GM19463 (cell line): Measurements from ENCODE around the gene PIK3AP1.
A peak's percentile ranks its signal among the peaks of the same experiment; 100 is the strongest.
"Not testable (repeated sequence)": the region's sequence is repeated elsewhere in the genome, so short reads cannot be mapped to it uniquely, and the experiment has no call there.

Experiments used
- ATAC-seq: cut with Tn5 transposase; IDR thresholded peaks from one replicate; pipeline ENCODE4 v1.9.1; 2021; ENCODE audit warnings: mild to moderate bottlenecking, moderate library complexity; ENCODE audit not compliant: unreplicated experiment

PIK3AP1 gene, protein sequence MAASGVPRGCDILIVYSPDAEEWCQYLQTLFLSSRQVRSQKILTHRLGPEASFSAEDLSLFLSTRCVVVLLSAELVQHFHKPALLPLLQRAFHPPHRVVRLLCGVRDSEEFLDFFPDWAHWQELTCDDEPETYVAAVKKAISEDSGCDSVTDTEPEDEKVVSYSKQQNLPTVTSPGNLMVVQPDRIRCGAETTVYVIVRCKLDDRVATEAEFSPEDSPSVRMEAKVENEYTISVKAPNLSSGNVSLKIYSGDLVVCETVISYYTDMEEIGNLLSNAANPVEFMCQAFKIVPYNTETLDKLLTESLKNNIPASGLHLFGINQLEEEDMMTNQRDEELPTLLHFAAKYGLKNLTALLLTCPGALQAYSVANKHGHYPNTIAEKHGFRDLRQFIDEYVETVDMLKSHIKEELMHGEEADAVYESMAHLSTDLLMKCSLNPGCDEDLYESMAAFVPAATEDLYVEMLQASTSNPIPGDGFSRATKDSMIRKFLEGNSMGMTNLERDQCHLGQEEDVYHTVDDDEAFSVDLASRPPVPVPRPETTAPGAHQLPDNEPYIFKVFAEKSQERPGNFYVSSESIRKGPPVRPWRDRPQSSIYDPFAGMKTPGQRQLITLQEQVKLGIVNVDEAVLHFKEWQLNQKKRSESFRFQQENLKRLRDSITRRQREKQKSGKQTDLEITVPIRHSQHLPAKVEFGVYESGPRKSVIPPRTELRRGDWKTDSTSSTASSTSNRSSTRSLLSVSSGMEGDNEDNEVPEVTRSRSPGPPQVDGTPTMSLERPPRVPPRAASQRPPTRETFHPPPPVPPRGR

DNA sequence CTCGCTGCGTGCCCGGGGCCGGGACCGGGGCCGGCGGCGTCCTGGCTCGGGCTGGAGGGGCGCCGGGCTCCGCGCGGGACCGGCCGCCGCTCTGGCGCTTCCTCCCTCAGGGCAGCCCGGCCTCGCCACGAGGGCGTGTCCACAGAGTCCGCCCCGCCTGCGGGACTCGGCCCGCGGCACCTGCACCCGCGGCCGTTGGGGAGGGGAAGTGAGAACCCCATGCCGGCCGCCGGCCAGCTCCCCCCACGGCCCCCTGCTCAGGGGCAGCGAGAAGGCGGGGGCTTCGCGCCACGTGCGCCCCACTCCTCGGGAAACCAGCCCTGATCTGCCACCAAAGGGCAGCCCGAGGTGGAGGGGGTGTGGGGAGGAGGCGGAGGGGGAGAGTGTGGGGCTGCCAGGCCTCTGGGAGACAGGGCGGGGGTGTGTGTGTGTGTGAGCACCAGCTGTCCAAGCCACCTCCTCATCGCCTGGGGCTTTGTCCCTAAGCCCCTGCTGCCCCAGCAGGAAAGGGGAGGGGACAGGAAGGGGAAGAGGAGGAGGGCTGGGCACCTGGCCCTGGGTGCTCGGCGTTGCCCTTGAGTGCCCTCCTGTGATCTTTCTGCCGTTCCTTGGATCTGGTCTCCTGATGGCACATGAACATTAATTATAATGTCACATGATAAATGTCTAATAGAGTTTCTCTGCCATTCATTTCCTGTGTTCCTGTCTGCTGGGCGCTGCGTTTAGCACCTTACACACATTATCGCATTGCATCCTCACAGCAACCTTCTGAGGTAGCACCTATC is at the start of gene PIK3AP1:
Gene PIK3AP1 (minus strand): TSS at position 93 of the 785 bp plus-strand sequence. CDS start 120 bp downstream, outside the sequence.
- ATAC-seq, result peak; percentile 76

DNA sequence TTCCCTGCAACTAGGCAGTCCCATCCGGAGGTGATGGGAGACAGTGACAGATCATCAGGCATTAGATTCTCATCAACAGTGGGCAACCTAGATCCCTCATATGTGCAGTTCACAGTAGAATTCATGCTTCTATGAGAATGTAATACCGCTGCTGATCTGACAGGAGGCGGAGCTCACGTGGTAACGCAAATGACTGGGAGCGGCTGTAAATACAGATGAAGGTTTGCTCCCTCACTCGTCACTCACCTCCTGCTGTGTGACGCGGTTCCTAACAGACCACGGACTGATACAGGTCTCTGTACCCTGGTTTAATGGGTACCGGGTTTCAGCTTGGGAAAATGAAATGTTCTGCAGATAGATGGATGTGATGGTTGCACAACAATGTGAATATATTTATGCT is 47.8 kb upstream of the PIK3AP1 start:
- no peak for ATAC-seq

DNA sequence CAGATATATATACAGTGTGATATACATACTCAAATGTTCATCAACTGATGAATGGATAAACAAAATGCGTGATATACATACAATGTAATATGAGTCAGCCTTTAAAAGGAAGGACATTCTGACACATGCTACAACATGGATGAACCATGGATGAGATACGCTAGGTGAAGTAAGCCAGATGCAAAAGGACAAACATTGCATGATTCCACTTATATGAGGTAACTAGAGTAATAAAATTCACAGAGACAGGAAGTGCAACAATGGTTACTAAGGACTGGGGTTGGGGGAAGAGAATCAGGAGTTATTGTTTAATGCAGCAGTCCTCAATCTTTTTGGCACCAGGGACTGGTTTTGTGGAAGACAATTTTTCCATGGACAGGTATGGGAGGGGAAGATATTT is 47.3 kb upstream of the PIK3AP1 start:
- no peak for ATAC-seq

DNA sequence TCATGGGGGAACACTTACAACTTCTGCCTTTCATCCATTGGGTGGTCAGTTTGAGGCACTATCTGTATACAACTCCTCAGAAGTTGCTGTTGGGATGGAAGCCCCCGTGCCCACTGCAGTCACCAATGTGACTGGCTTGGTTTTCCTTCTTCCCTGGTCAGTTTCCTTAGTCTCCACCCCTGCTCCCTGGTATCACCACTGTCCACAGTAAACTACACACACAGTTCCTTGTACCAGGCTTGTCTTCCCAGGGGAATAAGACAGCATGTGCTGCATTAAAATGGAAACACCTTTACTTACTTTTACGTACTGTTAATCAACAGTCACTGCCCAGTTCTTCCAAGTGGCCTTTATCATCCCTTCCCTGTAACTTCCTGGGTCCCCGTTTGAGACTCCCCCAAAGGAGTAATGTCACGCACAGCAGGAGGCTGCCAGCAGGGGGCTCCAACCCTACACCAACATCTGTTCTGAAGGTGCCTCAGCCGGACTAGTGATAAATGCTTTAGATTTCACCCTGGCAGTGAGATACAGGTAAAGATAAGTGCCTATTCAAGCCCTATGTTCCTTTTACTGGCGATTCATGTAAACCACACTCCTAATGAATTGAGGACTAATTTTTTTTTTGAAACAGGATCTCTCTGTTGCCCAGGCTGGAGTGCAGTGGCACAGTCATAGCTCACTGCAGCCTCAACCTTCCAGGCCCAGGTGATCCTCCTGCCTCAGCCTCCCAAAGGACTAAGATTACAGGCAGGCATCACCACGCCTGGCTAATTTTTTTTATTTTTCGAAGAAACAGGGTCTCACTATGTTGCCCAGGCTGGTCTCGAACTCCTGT is 45.3 kb upstream of the PIK3AP1 start:
- no peak for ATAC-seq

DNA sequence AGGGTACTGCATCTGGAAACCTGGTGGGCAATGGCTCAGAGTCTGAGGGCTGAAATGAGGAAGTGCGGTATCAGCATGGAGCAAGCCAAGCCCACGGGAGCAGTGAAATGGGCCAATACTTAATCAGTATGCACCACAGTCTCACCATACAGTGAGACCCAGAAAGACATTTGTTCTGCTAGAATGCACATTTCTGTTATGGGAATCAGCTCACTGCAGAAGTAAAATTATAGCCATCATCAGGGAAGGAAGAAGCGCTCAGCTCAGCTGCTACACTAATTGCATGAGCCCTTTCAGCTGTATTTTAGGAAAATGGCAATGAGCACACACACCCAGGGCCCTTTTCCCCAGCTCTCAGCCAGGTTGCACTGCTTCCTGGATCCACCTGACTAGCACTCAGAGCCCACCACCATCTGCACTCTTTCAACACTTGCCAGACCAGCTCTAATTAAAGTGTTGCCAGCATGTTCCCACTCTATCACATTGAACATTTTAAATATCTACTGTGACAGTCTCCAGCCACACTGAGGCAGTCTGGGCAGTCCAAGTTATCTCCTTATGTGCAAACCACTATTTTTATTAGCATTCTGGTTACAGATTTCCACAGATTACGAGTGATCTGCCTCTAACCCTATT is 44.2 kb upstream of the PIK3AP1 start:
- ATAC-seq, result no peak

DNA sequence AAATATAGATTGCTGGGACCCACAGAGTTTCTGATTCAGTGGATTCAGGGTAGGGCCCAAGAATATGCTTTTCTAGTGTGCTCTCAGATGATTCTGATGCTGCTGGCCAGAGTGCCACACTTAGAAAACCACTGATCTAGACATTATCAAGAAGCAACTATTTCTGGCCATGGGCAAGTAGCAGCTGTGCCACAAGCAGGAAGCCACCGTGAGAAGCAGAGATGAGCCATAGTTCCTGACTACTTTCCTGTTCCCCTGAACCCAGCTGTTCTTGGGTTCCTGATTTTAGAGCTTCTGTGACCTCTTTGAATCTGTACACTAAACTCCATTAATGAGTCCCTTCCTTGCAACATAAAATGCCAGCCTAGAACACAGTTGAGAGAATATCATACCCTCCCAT is 38.1 kb upstream of the PIK3AP1 start:
- ATAC-seq, result peak; percentile 92

DNA sequence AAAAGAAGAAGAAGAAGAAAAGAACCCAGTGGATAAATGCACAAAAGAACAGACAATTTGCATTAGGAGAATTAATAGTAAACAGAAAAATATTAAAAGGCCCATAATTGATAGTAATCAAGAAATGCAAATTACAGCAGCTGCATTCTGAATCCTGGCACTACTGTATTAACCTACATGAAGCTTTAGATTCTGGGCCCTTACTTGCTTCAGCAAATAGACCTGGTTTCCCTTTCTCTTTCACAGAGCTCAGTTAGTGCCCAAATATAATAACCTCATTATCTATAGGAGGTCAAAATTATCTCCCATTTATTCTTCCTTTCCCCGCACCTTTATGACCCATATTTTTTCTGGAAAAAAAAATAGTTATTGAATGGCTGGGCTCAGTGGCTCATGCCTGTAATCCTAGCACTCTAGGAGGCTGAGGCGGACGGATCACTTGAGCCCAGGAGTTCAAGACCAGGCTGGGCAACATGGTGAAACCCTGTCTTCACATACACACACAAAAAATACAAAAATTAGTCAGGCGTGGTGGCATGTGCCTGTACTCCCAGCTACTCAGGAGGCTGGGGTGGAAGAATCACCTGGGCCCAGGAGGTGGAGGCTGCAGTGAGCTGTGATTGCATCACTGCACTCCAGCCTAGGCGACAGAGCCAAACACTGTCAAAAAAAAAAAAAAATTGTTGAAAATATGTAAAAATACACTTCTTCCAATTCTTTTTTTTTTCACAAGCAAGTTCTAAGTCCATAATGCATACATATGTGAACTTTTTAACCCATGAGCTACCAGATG is 36.0 kb upstream of the PIK3AP1 start:
- no peak for ATAC-seq

DNA sequence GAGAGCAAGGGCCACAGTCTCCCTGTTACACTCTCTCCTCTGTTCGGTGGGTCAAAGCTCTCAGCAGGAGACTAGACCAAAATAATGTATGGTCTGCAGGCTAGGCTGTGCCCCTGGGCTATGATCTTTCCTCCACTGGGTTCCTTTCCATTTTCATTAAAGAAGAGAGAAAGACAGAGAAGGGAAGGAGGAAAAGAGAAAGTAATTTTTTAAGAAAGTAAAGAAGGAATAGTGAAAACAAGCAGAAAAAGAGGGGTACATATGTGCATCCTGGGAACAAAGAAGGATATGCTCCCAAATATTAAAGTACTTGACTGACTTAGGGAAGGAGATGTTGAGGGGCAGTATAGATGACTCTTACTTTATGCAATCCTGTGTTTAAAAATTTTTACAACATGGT is 33.6 kb upstream of the PIK3AP1 start:
- ATAC-seq, result no peak

DNA sequence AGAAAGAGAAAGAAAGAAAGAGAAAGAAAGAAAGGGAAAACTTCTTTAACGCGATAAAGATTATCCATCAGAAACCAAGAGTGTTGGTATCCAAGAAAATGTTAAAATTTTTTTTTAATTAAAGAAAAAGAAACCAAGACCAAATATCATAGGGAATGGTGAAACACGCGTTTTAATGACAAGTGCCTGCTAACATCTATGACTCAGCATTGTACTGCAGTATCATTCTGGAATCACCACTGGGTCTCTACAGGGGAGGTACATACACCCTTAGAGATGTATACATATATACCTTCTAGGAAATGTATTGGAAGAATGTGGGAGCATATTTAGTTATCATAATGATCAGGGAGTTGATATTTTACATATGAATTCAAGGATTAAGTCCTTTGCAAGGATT is 32.1 kb upstream of the PIK3AP1 start:
- ATAC-seq, result no peak

DNA sequence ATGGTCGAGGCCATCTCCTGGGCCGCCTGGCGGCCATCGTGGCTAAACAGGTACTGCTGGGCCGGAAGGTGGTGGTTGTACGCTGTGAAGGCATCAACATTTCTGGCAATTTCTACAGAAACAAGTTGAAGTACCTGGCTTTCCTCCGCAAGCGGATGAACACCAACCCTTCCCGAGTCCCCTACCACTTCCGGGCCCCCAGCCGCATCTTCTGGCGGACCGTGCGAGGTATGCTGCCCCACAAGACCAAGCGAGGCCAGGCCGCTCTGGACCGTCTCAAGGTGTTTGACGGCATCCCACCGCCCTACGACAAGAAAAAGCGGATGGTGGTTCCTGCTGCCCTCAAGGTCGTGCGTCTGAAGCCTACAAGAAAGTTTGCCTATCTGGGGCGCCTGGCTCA is 30.0 kb upstream of the PIK3AP1 start:
- not testable (repeated sequence) for ATAC-seq

DNA sequence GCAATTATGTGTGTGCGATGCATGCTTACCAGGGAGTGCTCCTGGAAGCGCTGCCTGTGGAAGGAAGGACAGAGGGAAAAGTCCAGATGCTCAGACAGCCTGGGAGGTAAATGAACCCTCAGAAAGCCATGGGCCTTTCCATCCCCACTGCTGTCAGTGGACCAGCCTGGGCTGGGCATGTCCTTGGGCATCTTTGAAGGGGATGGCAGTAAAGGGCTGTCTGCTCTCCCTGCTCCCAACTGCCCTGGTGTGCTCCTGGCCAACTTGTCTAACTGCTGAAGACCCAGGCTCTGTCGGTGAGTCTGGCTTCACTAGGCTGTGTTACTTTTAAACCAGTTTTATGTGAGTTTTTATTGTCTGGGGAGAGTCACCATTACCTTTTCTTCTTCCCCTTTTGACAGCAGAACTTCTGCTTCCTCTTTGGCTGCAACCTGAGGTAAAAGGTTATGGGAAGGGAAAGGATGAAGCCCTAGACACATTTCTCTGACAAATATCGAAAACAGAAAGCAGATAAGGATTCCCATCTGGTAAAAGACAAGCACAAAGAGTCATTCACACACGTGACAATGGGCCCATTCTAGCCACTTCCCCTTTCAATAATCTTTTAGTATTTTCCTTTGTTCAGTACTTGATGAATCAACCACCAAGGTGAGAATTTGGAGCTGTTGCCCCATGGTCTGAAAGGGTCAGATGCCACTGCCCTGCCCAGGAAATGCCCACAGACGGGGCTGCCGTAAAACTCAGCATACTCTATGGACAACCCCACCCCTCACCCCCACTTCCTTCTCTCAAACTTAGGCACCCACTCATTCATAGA is 27.6 kb upstream of the PIK3AP1 start:
- peak; percentile 92 for ATAC-seq

DNA sequence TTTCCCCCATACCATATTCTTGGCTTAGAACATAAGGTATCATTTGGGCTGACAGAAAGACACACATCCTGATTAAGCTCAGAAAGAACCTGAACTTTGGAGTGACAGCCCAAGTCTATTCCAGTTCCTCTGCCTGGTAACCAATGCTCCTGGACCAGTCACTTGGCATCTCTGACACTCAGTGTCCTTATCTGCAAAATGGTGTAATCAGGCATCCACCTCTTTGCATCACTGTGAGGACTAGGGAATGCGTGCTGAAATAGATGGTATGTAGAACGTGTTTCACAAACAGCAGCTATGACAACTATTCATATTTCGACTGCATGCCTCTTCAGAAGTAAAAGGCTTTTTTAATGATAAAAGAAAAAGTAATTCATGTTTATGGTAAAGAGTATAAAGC is 26.2 kb upstream of the PIK3AP1 start:
- ATAC-seq, result no peak

DNA sequence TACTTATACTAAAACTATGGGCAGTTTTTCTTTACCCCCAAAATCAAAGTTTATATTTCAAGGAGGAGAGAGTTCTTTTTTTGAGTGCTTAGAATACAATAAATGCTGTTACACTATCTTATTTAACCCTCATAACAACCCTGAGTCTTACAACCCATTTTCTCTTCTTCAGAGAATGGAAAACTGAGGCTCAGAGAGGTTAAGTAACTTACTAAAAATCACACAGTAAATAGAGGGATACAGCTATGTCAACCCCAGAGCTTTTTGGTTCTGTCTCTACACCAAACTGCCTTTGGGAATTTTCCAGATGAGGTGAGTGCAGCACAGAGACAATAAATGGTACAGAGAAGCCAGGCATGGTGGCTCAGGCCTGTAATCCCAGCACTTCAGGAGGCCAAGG is 25.6 kb upstream of the PIK3AP1 start:
- no peak for ATAC-seq

DNA sequence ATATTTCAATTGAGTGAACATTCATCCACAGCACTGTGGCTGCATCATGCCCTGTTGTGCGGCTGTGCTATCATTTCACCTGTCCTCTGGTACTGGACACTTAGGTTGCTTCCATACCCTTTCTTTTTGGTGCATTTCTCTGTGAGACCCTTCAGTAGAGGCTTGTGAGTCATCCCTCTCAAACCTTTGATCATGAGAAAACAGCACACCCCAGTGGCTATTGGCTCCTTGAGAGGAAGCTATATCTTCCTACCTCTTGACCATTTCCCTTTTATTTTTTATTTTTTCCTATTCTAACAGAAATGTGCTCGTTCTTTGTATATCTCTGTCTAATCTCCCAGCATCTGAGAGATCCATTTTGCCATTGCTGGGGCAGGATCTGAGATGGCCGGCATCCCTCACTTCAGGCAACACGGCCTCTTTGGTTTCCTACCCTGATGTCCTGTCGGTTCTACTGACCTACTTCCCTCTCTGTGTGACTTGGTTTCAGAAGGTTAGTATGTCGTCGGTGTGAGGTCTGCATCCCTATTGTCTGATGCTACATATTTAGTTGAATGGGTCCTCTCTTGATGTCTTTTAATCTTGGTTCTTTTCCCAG is 23.8 kb upstream of the PIK3AP1 start:
- no peak for ATAC-seq

DNA sequence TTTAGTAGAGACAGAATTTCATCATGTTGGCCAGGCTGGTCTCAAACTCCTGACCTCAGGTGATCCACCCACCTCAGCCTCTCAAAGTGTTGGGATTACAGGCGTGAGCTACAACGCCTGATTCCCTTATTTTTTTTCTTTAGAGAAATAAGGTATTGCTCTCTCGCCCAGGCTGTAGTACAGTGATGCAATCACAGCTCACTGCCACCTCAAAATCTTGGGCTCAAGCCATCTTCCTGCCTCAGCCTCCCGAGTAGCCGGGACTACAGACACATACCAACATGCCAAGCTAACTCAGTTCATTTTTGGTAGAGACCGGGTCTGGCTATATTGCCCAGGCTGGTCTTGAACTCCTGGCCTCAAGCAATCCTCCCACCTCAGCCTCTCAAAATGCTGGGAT is 21.2 kb upstream of the PIK3AP1 start:
- not testable (repeated sequence) for ATAC-seq

DNA sequence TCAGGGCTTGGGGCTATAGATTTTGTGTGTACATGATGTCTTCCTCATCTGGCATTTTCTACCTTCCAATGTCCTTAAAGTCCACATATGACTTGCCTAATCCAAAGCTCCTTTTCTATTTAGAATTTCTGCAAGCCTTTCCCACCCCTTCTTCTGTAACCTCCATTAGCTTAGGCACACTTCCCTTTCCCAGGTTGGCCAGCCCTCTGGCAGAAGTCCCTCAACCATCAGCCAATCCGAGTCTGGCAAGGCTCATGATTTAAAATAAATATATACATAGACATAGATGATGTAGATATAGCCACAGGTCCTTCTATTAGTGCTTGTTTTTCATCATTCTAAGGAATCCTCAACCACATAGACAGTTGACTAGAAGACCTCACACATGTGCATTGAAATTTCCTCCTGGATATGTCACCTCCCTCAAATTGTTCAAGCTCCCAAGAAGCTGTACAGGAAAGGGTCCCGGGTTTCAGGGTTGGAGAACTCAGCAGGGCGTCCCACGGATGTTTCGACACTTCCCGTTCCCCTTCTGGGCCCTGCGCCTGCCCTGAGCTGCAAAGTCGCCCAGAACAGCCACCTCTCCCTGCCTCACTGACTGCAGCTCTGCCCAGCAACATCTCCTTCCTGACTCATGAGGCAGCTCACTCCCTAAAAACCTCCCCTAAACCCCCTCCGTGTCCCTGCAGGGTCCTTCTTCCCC is 20.4 kb upstream of the PIK3AP1 start:
- ATAC-seq, result no peak

DNA sequence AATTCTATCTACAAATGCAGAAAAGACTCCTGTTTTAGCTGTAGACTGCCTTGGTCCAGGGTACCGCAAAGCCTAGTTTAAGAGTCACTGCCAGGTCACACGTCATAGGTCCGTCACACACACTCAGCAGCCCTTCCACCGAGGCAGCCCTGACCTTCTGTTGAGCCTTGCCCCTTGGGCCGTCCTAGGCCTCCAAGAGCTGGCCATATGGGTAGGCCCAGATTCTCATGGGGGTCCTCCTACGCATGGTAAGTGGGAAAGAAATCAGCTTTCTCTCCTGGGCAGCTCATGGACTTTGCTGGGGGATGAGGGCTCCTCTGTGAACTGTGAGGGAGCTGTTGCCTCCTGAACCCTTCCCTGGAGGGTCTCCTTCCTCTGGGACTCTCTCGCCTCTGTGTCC is 19.8 kb upstream of the PIK3AP1 start:
- ATAC-seq, result no peak
